Activated gamma-delta T cell treated with Interleukin-2 at 50 U/mL for 16 hours (primary cell): ENCODE measurements around the gene EPN2.

Source experiments
- DNase-seq: peaks from one replicate; pipeline ENCODE4 v3.0.0-alpha.2; 2020

EPN2 gene

GRCh38 chr17:19242323-19242722, 5.2 kb downstream of the EPN2 start:
- no peak for DNase-seq

GRCh38 chr17:19242926-19243325, 5.8 kb downstream of the EPN2 start:
- DNase-seq, result no peak

- no peak for DNase-seq
Observed at GRCh38 chr17:19243838-19244237, 6.7 kb downstream of the EPN2 start.

DNA sequence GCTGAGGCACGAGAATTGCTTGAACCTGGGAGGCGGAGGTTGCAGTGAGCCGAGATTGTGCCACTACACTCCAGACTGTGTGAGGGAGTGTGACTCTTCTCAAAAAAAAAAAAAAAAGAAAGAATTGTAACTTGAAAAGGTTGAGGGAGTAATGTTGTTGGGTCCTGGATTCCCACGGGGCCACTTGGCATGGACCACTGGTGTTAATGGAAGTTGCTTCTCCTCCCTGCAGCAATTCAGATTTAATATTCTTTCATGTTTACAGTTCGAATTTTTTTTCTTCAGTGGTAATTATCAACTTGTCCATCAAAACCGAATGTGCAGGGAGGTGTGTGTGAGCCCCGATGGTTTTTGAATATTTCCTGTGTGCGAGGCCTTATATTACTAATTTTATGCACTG, 7.2 kb downstream of the EPN2 start:
- DNase-seq, result no peak

DNA sequence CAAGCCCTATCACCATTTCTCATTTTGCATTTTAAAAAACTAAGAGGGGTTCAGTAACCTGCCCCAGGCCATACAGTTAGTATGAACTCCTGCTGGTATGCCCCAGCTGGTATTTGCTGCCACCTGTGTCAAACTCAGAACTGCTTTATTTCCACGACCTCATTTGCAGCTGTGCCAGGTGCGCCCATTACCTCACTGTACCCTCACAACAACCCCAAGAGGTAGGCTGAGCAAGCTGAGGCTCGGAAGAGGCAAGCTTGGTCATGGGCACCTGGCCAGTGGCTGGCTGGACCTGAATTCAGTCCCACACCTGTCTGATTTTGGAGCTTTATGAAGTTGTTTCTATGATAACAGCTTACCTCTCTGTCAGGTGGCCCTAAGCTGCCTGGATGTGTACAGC, 7.6 kb downstream of the EPN2 start:
- no peak for DNase-seq

- DNase-seq, result no peak
Observed at GRCh38 chr17:19247473-19247872, 10.3 kb downstream of the EPN2 start.

GRCh38 chr17:19248151-19248927, 11.2 kb downstream of the EPN2 start:
- no peak for DNase-seq

DNA sequence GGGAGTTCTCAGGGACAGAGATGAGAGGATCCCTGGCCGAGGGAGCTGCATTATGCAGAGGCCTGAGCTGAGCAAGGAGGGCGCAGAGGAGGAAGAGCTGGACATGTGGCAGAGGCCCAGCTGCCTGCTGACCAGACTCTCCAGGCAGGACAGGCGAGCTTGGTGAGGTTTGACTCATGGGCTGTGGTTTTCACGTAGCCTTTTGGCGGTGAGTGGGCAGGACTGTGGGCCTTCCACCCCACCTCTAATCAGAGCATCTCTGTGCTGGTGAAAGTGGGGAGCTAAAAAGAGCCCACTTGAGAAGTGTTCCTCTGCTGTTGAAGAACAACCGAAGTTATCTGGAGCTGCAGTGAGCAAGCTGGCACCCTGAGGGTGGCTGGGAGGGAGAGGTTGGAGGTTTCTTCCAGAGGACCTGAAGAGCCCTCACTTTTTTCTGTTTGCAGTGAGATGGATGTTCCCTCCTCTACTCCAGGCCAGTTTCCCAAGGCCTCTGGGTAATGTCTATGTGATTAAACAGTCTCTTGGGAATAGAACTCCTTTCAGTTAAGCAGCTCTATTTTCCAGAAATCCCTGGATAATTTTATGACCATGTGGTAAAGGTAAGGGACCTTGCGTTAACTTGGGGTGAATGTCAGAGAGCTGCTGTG, 11.9 kb downstream of the EPN2 start:
- DNase-seq, result no peak

- DNase-seq, result no peak
Observed at GRCh38 chr17:19249681-19250080, 12.5 kb downstream of the EPN2 start.

- DNase-seq, result no peak
Observed at GRCh38 chr17:19250421-19251173, 13.4 kb downstream of the EPN2 start.

DNA sequence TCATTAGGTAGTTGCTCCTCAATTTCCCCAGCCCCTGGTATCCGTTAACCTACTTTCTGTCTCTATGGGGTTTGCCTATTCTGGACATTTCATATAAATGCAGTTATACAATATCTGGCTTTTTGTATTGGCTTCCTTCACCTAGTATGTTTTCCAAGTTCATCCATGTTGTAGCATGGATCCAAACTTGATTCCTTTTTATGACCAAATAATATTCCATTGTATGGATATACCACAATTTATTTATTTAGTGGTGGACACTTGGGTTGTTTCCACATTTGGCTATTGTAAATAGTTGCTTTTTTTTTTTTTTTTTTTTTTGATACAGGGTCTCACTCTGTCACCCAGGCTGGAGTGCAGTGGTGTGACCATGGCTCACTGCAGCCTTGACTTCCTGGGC, 15.9 kb downstream of the EPN2 start:
- DNase-seq, result no peak

- DNase-seq, result no peak
Observed at GRCh38 chr17:19254651-19255050, 17.5 kb downstream of the EPN2 start.

DNA sequence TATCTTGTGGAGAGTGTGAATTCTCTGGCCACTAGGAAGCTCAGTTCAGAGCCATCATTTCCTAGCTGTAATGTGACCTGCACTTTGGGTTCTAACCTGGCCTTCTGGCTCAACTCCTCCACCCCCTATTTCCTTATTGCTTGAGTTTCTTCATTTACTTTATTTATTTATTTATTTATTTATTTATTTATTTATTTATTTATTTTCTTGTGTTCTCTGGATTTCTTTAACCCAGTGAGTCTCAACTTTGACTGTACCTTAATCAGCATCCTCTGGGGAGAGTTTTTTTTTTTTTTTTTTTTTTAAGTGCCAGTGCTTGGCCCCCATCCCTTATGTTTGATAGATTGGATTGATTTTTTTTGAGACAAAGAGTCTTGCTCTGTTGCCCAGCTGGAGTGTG, 18.1 kb downstream of the EPN2 start:
- DNase-seq, result no peak

GRCh38 chr17:19258371-19258770, 21.2 kb downstream of the EPN2 start:
- DNase-seq, result no peak

DNA sequence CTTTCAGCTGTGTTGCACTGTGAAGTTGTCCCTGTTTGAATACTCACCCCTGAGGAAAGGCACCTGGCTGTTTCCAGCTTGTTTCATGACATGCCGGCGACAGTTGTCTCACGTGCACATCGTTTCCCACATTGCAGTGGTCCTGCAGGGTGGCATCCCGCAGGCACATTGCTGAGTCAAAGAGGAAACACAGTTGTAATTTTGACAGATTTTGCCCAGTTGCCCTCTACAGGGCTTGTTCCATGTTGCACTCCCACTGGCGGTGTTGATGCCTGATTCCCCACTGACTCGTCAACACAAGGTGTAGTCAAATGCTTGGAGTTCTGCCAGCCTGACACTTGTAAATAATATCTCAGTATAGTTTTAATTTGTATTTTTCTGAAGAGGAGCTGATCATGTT, 23.8 kb downstream of the EPN2 start:
- DNase-seq, result no peak

GRCh38 chr17:19261426-19261825, 24.3 kb downstream of the EPN2 start:
- DNase-seq, result no peak

GRCh38 chr17:19262650-19263631, 25.8 kb downstream of the EPN2 start:
- DNase-seq, result no peak

- DNase-seq, result no peak
Observed at GRCh38 chr17:19263641-19264051, 26.5 kb downstream of the EPN2 start.

- no peak for DNase-seq
Observed at GRCh38 chr17:19264268-19264667, 27.1 kb downstream of the EPN2 start.

DNA sequence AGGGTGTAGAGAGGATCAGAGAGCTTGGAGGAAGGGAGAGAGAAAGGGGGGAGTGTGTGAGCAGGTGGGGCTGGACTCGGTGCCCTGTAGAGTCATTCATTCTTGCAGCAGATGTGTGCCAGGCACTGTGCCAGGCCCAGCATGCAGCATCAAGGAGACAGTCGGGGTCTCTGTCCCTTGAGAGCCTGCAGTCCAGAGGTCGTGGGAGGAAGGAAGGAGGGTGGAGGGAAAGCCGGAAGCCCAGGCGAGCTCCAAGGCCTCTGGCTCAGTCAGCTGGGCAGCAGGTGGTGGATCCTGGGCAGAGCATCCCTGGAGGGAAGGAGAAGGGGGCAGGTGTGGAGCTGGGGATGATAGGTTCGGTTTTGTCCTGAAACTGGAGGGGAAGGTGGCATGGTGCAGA, 27.5 kb downstream of the EPN2 start:
- no peak for DNase-seq

GRCh38 chr17:19265755-19266154, 28.6 kb downstream of the EPN2 start:
- DNase-seq, result no peak

- DNase-seq, result no peak
Observed at GRCh38 chr17:19268611-19269010, 31.4 kb downstream of the EPN2 start.

DNA sequence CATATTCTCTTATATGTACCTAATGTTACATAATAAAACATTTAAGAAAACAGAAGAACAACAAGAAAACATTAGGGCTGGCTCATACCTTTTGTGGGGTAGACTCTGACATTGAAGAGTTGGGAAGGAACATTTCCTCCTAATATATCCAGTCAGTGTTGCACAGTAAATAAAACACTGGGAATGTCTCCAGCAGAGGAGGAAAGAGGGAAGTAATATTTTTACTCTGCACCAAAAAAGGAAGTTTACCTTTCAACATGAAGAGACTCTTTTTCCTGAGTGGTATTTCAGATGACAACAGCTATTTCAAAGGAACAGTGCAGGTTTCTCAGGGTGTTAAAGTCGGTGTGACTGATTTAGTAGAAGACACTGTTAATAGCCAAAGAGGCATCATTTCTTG, 31.9 kb downstream of the EPN2 start:
- DNase-seq, result no peak
